ENCODE measurements around the gene AHNAK.
A peak's percentile ranks its signal among the peaks of the same experiment; 100 is the strongest.
"Not testable (repeated sequence)": the region's sequence is repeated elsewhere in the genome, so short reads cannot be mapped to it uniquely, and the experiment has no call there.

AHNAK gene

GRCh38 chr11:62573006-62573591 is 26.5 kb upstream of the AHNAK start:
- Histone ChIP-seq H3K4me1 (ENCODE audit: control insufficient read depth, insufficient read depth, low read length, unreplicated experiment) (peaks cover 46% of the 10 kb centered on the region), H3K4me3 (ENCODE audit: low read depth, low read length) (peak overlapping the region; percentile 86), H3K27me3 (ENCODE audit: insufficient read depth, low read length) (no peaks in the 10 kb centered on the region), H2AFZ (ENCODE audit: low read length, unreplicated experiment) (peak overlapping the region; percentile 49), H3K27ac (ENCODE audit: low read depth, low read length) (peak overlapping the region; percentile 57), H3K79me2 (ENCODE audit: control insufficient read depth, insufficient read depth, low read length, unreplicated experiment) (peaks cover 79% of the 10 kb centered on the region), H3K36me3 (ENCODE audit: insufficient read depth, low read length) (peaks cover 23% of the 10 kb centered on the region; the same call in 1 of the 2 replicates)

GRCh38 chr11:62572431-62572830 is 25.8 kb upstream of the AHNAK start:
- H3K79me2 ChIP-seq (ENCODE audit: control insufficient read depth, insufficient read depth, low read length, unreplicated experiment) = peaks cover 85% of the 10 kb centered on the region
- no peak overlapping the region for H2AFZ ChIP-seq (ENCODE audit: low read length, unreplicated experiment)
- H3K4me1 ChIP-seq (ENCODE audit: control insufficient read depth, insufficient read depth, low read length, unreplicated experiment) = peaks cover 46% of the 10 kb centered on the region
- peak overlapping the region; percentile 86 for H3K4me3 ChIP-seq (ENCODE audit: low read depth, low read length)
- peaks cover 25% of the 10 kb centered on the region for H3K36me3 ChIP-seq (ENCODE audit: insufficient read depth, low read length)
- H3K27ac ChIP-seq (ENCODE audit: low read depth, low read length) = peak overlapping the region; percentile 17
- H3K27me3 ChIP-seq (ENCODE audit: insufficient read depth, low read length) = no peaks in the 10 kb centered on the region

DNA sequence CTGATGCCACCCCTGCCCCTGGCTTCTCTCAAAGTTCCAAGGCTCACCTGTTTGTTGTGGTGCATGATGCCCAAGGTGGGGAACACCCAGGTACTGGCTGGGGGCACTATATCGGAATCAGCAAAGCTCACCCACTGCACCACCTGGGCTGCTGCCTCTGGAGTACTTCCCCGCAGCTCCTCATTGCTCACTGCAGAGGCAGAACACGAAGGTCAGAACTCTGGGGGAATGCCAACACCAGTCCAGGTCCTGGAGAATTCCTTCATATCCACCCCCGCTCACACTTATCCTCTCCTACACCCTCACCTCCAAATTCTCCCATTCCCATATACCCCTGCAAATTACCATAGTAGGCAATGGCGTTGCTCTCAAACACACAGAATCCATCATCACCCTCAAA is 24.9 kb upstream of the AHNAK start:
- not testable (repeated sequence) for H2AFZ ChIP-seq (ENCODE audit: low read length, unreplicated experiment); H3K27ac ChIP-seq (ENCODE audit: low read depth, low read length); H3K27me3 ChIP-seq (ENCODE audit: insufficient read depth, low read length)
- peaks cover 38% of the 10 kb centered on the region for H3K4me1 ChIP-seq (ENCODE audit: control insufficient read depth, insufficient read depth, low read length, unreplicated experiment)
- peaks cover 33% of the 10 kb centered on the region for H3K36me3 ChIP-seq (ENCODE audit: insufficient read depth, low read length)
- H3K79me2 ChIP-seq (ENCODE audit: control insufficient read depth, insufficient read depth, low read length, unreplicated experiment) = peaks cover 90% of the 10 kb centered on the region
- H3K4me3 ChIP-seq (ENCODE audit: low read depth, low read length) = peak overlapping the region; percentile 86

DNA sequence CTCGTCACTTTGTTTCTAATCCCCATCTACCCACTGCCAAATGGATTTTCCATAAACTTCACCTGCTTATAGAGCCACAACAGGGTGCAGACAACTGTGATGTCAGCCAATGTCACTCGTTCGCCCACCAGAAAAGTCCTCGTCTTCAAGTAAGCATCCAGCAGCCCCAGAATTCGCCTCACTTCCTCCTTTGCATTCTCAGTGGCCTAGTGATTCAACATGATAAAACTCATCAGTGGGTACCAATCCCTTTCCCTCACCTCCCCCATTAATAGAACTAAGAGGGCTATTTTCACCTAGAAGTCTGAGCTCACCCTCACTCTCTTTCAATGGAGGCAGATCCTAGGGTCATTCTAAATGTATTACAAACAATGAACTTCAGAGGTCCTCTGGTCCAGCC is 24.3 kb upstream of the AHNAK start:
- H2AFZ ChIP-seq (ENCODE audit: low read length, unreplicated experiment); H3K27ac ChIP-seq (ENCODE audit: low read depth, low read length); H3K27me3 ChIP-seq (ENCODE audit: insufficient read depth, low read length): not testable (repeated sequence)
- Histone ChIP-seq H3K4me1 (ENCODE audit: control insufficient read depth, insufficient read depth, low read length, unreplicated experiment) (peaks cover 32% of the 10 kb centered on the region), H3K36me3 (ENCODE audit: insufficient read depth, low read length) (peaks cover 38% of the 10 kb centered on the region), H3K79me2 (ENCODE audit: control insufficient read depth, insufficient read depth, low read length, unreplicated experiment) (peaks cover 92% of the 10 kb centered on the region), H3K4me3 (ENCODE audit: low read depth, low read length) (peak overlapping the region; percentile 86; the same call in 1 of the 2 replicates)

GRCh38 chr11:62569611-62570010 is 23.0 kb upstream of the AHNAK start:
- Histone ChIP-seq H3K4me3 (ENCODE audit: low read depth, low read length) (no peak overlapping the region; the same call in 1 of the 2 replicates), H3K27ac (ENCODE audit: low read depth, low read length) (no peak overlapping the region), H3K27me3 (ENCODE audit: insufficient read depth, low read length) (no peaks in the 10 kb centered on the region), H3K36me3 (ENCODE audit: insufficient read depth, low read length) (peaks cover 44% of the 10 kb centered on the region), H3K79me2 (ENCODE audit: control insufficient read depth, insufficient read depth, low read length, unreplicated experiment) (peaks cover 84% of the 10 kb centered on the region), H3K4me1 (ENCODE audit: control insufficient read depth, insufficient read depth, low read length, unreplicated experiment) (peaks cover 27% of the 10 kb centered on the region), H2AFZ (ENCODE audit: low read length, unreplicated experiment) (no peak overlapping the region)

DNA sequence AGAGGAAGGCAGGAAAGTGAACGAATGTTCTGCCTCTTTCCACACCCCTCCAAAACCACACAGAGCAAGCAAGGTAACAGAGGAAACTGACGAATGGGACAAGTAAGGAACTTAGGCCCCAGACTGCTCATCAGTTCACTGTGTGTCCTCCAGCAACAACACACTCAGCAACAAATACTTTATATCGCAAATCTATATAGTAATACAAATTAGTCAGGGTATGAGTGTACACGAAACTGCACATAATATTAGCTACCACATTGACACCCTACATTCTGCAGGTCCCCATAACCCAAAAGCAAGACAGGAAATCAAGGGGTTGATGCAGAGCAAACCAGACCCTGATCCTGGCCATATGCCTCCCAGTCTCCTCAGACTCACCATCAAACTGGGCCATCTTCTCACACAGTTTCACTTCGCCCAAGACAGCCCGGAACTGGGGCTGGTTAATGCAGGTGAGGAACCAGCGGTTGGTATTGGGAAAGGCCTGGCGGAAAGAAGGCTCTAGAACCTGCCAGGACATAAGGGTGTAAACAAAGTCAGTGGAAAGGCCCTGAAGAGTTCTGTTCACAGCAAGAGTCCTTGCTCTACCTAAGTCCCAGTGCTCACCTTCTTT is 20.5 kb upstream of the AHNAK start:
- Histone ChIP-seq H3K4me3 (ENCODE audit: low read depth, low read length) (no peak overlapping the region), H3K27me3 (ENCODE audit: insufficient read depth, low read length) (no peaks in the 10 kb centered on the region), H3K4me1 (ENCODE audit: control insufficient read depth, insufficient read depth, low read length, unreplicated experiment) (peaks cover 30% of the 10 kb centered on the region), H3K27ac (ENCODE audit: low read depth, low read length) (0 out of 2 replicates have a peak overlapping the region, but pooled peaks have one; percentile 1), H2AFZ (ENCODE audit: low read length, unreplicated experiment) (no peak overlapping the region), H3K36me3 (ENCODE audit: insufficient read depth, low read length) (peaks cover 37% of the 10 kb centered on the region), H3K79me2 (ENCODE audit: control insufficient read depth, insufficient read depth, low read length, unreplicated experiment) (peaks cover 75% of the 10 kb centered on the region)

GRCh38 chr11:62566247-62566646 is 19.6 kb upstream of the AHNAK start:
- H3K36me3 ChIP-seq (ENCODE audit: insufficient read depth, low read length) = peaks cover 28% of the 10 kb centered on the region
- no peak overlapping the region for H3K27ac ChIP-seq (ENCODE audit: low read depth, low read length)
- H3K4me1 ChIP-seq (ENCODE audit: control insufficient read depth, insufficient read depth, low read length, unreplicated experiment) = peaks cover 26% of the 10 kb centered on the region
- H3K27me3 ChIP-seq (ENCODE audit: insufficient read depth, low read length) = no peaks in the 10 kb centered on the region
- H3K4me3 ChIP-seq (ENCODE audit: low read depth, low read length) = no peak overlapping the region
- peaks cover 67% of the 10 kb centered on the region for H3K79me2 ChIP-seq (ENCODE audit: control insufficient read depth, insufficient read depth, low read length, unreplicated experiment)
- H2AFZ ChIP-seq (ENCODE audit: low read length, unreplicated experiment) = no peak overlapping the region

DNA sequence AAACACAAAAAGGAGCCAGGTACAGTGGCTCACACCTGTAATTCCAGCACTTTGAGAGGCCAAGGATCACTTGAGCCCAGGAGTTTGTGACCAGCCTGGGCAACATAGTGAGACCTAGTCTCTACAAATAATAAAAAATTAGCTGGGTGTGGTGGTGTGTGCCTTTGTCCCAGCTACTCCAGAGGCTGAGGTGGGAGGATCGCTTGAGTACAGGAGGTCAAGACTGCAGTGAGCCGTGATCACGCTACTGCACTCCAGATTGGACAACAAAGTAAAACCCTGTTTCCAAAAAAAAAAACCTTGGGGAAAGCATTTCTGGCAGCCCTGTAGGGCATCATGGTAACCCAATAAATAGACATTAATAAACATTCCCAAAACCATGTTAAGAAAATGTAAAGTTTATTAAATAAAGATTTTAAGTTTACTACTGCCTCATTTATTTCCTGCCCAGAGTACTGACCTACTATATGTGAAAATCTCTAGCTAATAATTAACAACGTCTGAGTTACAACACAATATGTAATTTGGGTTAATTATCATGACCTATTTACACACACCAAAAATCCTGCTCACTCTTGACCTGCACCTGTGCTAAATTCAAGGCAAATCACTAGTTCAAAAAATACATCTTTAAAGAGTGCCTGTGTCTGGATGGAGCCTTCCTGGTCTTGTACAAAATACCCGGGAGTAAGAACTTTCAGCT is 18.6 kb upstream of the AHNAK start:
- Histone ChIP-seq H3K4me3 (ENCODE audit: low read depth, low read length) (no peak overlapping the region), H3K4me1 (ENCODE audit: control insufficient read depth, insufficient read depth, low read length, unreplicated experiment) (peaks cover 26% of the 10 kb centered on the region), H3K27me3 (ENCODE audit: insufficient read depth, low read length) (no peaks in the 10 kb centered on the region), H2AFZ (ENCODE audit: low read length, unreplicated experiment) (no peak overlapping the region), H3K27ac (ENCODE audit: low read depth, low read length) (peak overlapping the region; percentile 10; the same call in 1 of the 2 replicates), H3K36me3 (ENCODE audit: insufficient read depth, low read length) (peaks cover 26% of the 10 kb centered on the region), H3K79me2 (ENCODE audit: control insufficient read depth, insufficient read depth, low read length, unreplicated experiment) (peaks cover 58% of the 10 kb centered on the region)

- not testable (repeated sequence) for H3K27me3 ChIP-seq (ENCODE audit: insufficient read depth, low read length); H2AFZ ChIP-seq (ENCODE audit: low read length, unreplicated experiment); H3K4me3 ChIP-seq (ENCODE audit: low read depth, low read length)
- H3K4me1 ChIP-seq (ENCODE audit: control insufficient read depth, insufficient read depth, low read length, unreplicated experiment) = peaks cover 54% of the 10 kb centered on the region
- peaks cover 41% of the 10 kb centered on the region for H3K79me2 ChIP-seq (ENCODE audit: control insufficient read depth, insufficient read depth, low read length, unreplicated experiment)
- peak overlapping the region; percentile 30 for H3K27ac ChIP-seq (ENCODE audit: low read depth, low read length)
- H3K36me3 ChIP-seq (ENCODE audit: insufficient read depth, low read length) = peaks cover 21% of the 10 kb centered on the region
Observed at GRCh38 chr11:62561677-62562230, 15.1 kb upstream of the AHNAK start.

DNA sequence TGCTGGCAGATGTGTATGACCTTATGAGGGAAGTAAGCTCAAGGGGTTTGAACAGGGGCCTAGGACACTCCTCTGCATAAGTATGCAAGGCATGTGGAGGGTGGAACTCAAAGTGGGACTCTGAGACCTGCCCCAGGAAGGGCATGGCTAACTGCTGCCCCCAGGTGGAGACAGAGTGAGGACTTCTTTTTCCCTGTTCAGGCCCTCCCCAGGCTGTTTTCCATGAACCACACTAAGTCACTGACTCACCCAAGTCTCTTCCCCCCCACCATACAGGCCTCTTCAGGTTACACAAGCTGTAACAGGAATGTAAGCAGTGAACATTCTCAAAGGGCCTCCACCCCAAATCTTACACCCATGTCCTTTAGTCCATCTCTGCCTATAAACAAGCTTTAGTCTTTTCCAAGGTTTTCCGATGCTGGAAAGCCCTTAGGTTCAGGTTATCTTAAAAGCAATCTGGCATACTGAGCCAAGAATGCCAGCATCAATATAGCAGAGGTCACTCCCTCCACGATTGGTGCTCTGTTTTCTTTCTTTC is 14.0 kb upstream of the AHNAK start:
- Histone ChIP-seq H3K4me3 (ENCODE audit: low read depth, low read length) (no peak overlapping the region), H3K4me1 (ENCODE audit: control insufficient read depth, insufficient read depth, low read length, unreplicated experiment) (peaks cover 60% of the 10 kb centered on the region), H2AFZ (ENCODE audit: low read length, unreplicated experiment) (no peak overlapping the region), H3K27ac (ENCODE audit: low read depth, low read length) (peak overlapping the region; percentile 62), H3K36me3 (ENCODE audit: insufficient read depth, low read length) (peaks cover 11% of the 10 kb centered on the region), H3K27me3 (ENCODE audit: insufficient read depth, low read length) (no peaks in the 10 kb centered on the region), H3K79me2 (ENCODE audit: control insufficient read depth, insufficient read depth, low read length, unreplicated experiment) (peaks cover 30% of the 10 kb centered on the region)
